Neuronal stem cell (in vitro differentiated cells): ENCODE results near the gene ANOS1.

Experiments
- DNase-seq: peaks from one replicate; pipeline ENCODE4 v3.0.0-alpha.2; 2013; ENCODE audit warnings: low spot score
- H2AFZ ChIP-seq: one replicate; pipeline ENCODE4 v1.6.1; 2013; ENCODE audit warnings: mild to moderate bottlenecking, low read length, inconsistent platforms
- H2AK5ac ChIP-seq: 2 replicates; pipeline ENCODE4 v1.6.1; 2013; ENCODE audit warnings: low read depth, mild to moderate bottlenecking, inconsistent platforms, low read length, moderate library complexity, mixed read lengths
- H2BK120ac ChIP-seq: 2 replicates; pipeline ENCODE4 v1.6.1; 2013; ENCODE audit warnings: low read depth, mild to moderate bottlenecking, inconsistent platforms, low read length, moderate library complexity, mixed read lengths
- H2BK12ac ChIP-seq: one replicate; pipeline ENCODE4 v1.6.1; 2013; ENCODE audit warnings: low read length, inconsistent platforms
- H2BK15ac ChIP-seq: 2 replicates; pipeline ENCODE4 v1.6.1; 2013; ENCODE audit warnings: mild to moderate bottlenecking, low read length, inconsistent platforms, mixed read lengths
- H2BK5ac ChIP-seq: one replicate; pipeline ENCODE4 v1.6.1; 2013; ENCODE audit warnings: inconsistent platforms, mild to moderate bottlenecking, low read length, moderate library complexity
- H3K14ac ChIP-seq: one replicate; pipeline ENCODE4 v1.6.1; 2013; ENCODE audit warnings: low read length, inconsistent platforms
- H3K18ac ChIP-seq: 2 replicates; pipeline ENCODE4 v1.6.1; 2013; ENCODE audit warnings: low read length, inconsistent platforms
- H3K23ac ChIP-seq: 2 replicates; pipeline ENCODE4 v1.6.1; 2013; ENCODE audit warnings: low read depth, mild to moderate bottlenecking, mixed read lengths, low read length, inconsistent platforms; ENCODE audit not compliant: poor library complexity
- H3K27ac ChIP-seq: replicated peaks from 3 replicates; pipeline ENCODE4 v1.5.1; 2013; ENCODE audit warnings: low read length, inconsistent platforms
- H3K27me3 ChIP-seq, 3 experiments: 2 replicates each; pipeline ENCODE4 v1.6.1; 2013; ENCODE audit warnings: low read length in 3 of 3, mild to moderate bottlenecking in 2 of 3, inconsistent platforms in 1 of 3, low read depth in 1 of 3, mixed read lengths in 1 of 3, moderate library complexity in 1 of 3; ENCODE audit not compliant: control insufficient read depth in 3 of 3, insufficient read depth in 3 of 3
- H3K36me3 ChIP-seq, 2 donors: replicated peaks in 1 of 2; 2 replicates each; pipeline ENCODE4 v1.6.1; 2013; ENCODE audit warnings: low read length in 2 of 2; ENCODE audit not compliant: control insufficient read depth in 2 of 2, insufficient read depth in 2 of 2
- H3K4ac ChIP-seq: 2 replicates; pipeline ENCODE4 v1.6.1; 2013; ENCODE audit warnings: inconsistent platforms, mild to moderate bottlenecking, low read length, moderate library complexity
- H3K4me1 ChIP-seq, 2 donors: 1 replicate in 1 of 2; 2 replicates in 1 of 2; pipeline ENCODE4 v1.6.1; 2013; ENCODE audit warnings: low read length in 2 of 2, low read depth in 1 of 2; ENCODE audit not compliant: control insufficient read depth in 2 of 2, insufficient read depth in 1 of 2
- H3K4me2 ChIP-seq: one replicate; pipeline ENCODE4 v1.6.1; 2013; ENCODE audit warnings: mild to moderate bottlenecking, low read length, inconsistent platforms; ENCODE audit not compliant: insufficient read depth, poor library complexity, severe bottlenecking
- H3K4me3 ChIP-seq, 2 donors: 2 replicates each; pipeline ENCODE4 v1.5.1; 2013; ENCODE audit warnings: low read length in 2 of 2, mild to moderate bottlenecking in 2 of 2, inconsistent platforms in 1 of 2, moderate library complexity in 1 of 2
- H3K79me1 ChIP-seq: one replicate; pipeline ENCODE4 v1.6.1; 2013; ENCODE audit warnings: low read depth, mild to moderate bottlenecking, inconsistent platforms, low read length, moderate library complexity
- H3K9ac ChIP-seq: one replicate; pipeline ENCODE4 v1.6.1; 2013; ENCODE audit warnings: mild to moderate bottlenecking, low read depth, low read length, inconsistent platforms; ENCODE audit not compliant: poor library complexity
- H3K9me3 ChIP-seq, 2 donors: replicated peaks in 1 of 2; 2 replicates each; pipeline versions ENCODE3 to v1.6.1; 2013; ENCODE audit warnings: low read length in 2 of 2, mild to moderate bottlenecking in 2 of 2, inconsistent platforms in 1 of 2, low read depth in 1 of 2, mixed read lengths in 1 of 2, moderate library complexity in 1 of 2; ENCODE audit not compliant: control insufficient read depth in 2 of 2, insufficient read depth in 1 of 2
- H4K8ac ChIP-seq: one replicate; pipeline ENCODE4 v1.6.1; 2013; ENCODE audit warnings: low read depth, mild to moderate bottlenecking, inconsistent platforms, low read length, moderate library complexity
- H4K91ac ChIP-seq: one replicate; pipeline ENCODE4 v1.6.1; 2013; ENCODE audit warnings: low read length, low read depth, mild to moderate bottlenecking, inconsistent platforms; ENCODE audit not compliant: poor library complexity
- WGBS, 2 donors: extraction: QIAGEN DNeasy Blood & Tissue Kit; methylation state at CpG; one replicate each; pipeline ENCODE4 v1.1.7; 2013; ENCODE audit warnings: missing lambda C conversion rate in 2 of 2, mixed read lengths in 1 of 2; ENCODE audit not compliant: insufficient read length in 2 of 2, insufficient replicate concordance in 1 of 2; ENCODE audit errors: extremely low coverage in 2 of 2; 5-methylcytosine and 5-hydroxymethylcytosine counted together

ANOS1 gene

GRCh38 chrX:8717354-8717753 is 14.6 kb downstream of the ANOS1 start:
- Histone ChIP-seq H2BK12ac (no peak overlapping the region), H3K4me2 (no peak overlapping the region), H3K9ac (no peak overlapping the region), H2BK120ac (no peak overlapping the region), H2BK15ac (no peak overlapping the region), H3K27ac (no peak overlapping the region), H4K91ac (no peak overlapping the region), H3K18ac (no peak overlapping the region), H4K8ac (no peak overlapping the region), H3K4me3 (no peak overlapping the region), H3K4me1 (peaks cover 0 to 8% of the 10 kb centered on the region in 2 donors), H2AK5ac (no peak overlapping the region), H3K79me1 (no peaks in the 10 kb centered on the region), H3K27me3 (no peaks in the 10 kb centered on the region), H2AFZ (no peak overlapping the region), H3K36me3 (no peaks in the 10 kb centered on the region), H3K14ac (no peak overlapping the region), H3K23ac (no peak overlapping the region), H3K4ac (no peak overlapping the region), H3K9me3 (no peaks in the 10 kb centered on the region), H2BK5ac (no peak overlapping the region)
- no peak for DNase-seq
- no CpG with 5 or more reads among the region's 2 CpGs for WGBS, 2 donors

- Histone ChIP-seq H2BK120ac (no peak overlapping the region), H2BK5ac (no peak overlapping the region), H2BK15ac (no peak overlapping the region), H2BK12ac (no peak overlapping the region), H3K4ac (no peak overlapping the region), H3K79me1 (no peaks in the 10 kb centered on the region), H3K4me2 (no peak overlapping the region), H4K8ac (no peak overlapping the region), H3K27ac (no peak overlapping the region), H3K23ac (no peak overlapping the region), H3K36me3 (no peaks in the 10 kb centered on the region), H4K91ac (no peak overlapping the region), H3K18ac (no peak overlapping the region), H3K27me3 (no peaks in the 10 kb centered on the region), H3K4me3 (no peak overlapping the region), H3K4me1 (peaks cover 0 to 4% of the 10 kb centered on the region in 2 donors), H2AFZ (no peak overlapping the region), H3K9ac (no peak overlapping the region), H3K14ac (no peak overlapping the region), H3K9me3 (no peaks in the 10 kb centered on the region), H2AK5ac (no peak overlapping the region)
- WGBS, 2 donors: no CpG with 5 or more reads among the region's 3 CpGs
- no peak for DNase-seq
Measured at GRCh38 chrX:8714164-8714563, 17.8 kb downstream of the ANOS1 start.

GRCh38 chrX:8711401-8711800 is 20.5 kb downstream of the ANOS1 start:
- H3K9ac ChIP-seq: no peak overlapping the region
- no peak overlapping the region for H3K4me3 ChIP-seq
- no peak overlapping the region for H2BK12ac ChIP-seq
- no peak overlapping the region for H3K4ac ChIP-seq
- H3K36me3 ChIP-seq: no peaks in the 10 kb centered on the region
- no peak overlapping the region for H4K8ac ChIP-seq
- H4K91ac ChIP-seq: no peak overlapping the region
- no peak overlapping the region for H3K18ac ChIP-seq
- H3K4me2 ChIP-seq: no peak overlapping the region
- H3K23ac ChIP-seq: no peak overlapping the region
- H2BK120ac ChIP-seq: no peak overlapping the region
- no peak for DNase-seq
- no peak overlapping the region for H2BK15ac ChIP-seq
- H3K27ac ChIP-seq: no peak overlapping the region
- no peaks in the 10 kb centered on the region for H3K9me3 ChIP-seq
- peaks cover 0 to 1% (median 0%) of the 10 kb centered on the region in 3 experiments for H3K27me3 ChIP-seq
- no CpG with 5 or more reads among the region's 2 CpGs for WGBS, 2 donors
- no peak overlapping the region for H3K14ac ChIP-seq
- H2AK5ac ChIP-seq: no peak overlapping the region
- H3K79me1 ChIP-seq: no peaks in the 10 kb centered on the region
- H2BK5ac ChIP-seq: no peak overlapping the region
- H2AFZ ChIP-seq: no peak overlapping the region
- peaks cover 0 to 2% of the 10 kb centered on the region in 2 donors for H3K4me1 ChIP-seq

- WGBS, 2 donors: no CpG with 5 or more reads among the region's 2 CpGs
- Histone ChIP-seq H3K18ac (no peak overlapping the region), H3K36me3 (no peaks in the 10 kb centered on the region), H3K4me3 (no peak overlapping the region), H4K8ac (no peak overlapping the region), H3K4me2 (no peak overlapping the region), H2AFZ (no peak overlapping the region), H2BK12ac (no peak overlapping the region), H2BK5ac (no peak overlapping the region), H2BK15ac (no peak overlapping the region), H3K4ac (no peak overlapping the region), H3K27ac (no peak overlapping the region), H3K9me3 (no peaks in the 10 kb centered on the region), H3K9ac (no peak overlapping the region), H2AK5ac (no peak overlapping the region), H3K4me1 (no peaks in the 10 kb centered on the region), H3K14ac (no peak overlapping the region), H3K79me1 (no peaks in the 10 kb centered on the region), H2BK120ac (no peak overlapping the region), H4K91ac (no peak overlapping the region), H3K27me3 (peaks cover 0 to 6% (median 0%) of the 10 kb centered on the region in 3 experiments), H3K23ac (no peak overlapping the region)
- no peak for DNase-seq
Measured at GRCh38 chrX:8704184-8704583, 27.8 kb downstream of the ANOS1 start.
